ENCODE results near the gene MSX1.

DNA sequence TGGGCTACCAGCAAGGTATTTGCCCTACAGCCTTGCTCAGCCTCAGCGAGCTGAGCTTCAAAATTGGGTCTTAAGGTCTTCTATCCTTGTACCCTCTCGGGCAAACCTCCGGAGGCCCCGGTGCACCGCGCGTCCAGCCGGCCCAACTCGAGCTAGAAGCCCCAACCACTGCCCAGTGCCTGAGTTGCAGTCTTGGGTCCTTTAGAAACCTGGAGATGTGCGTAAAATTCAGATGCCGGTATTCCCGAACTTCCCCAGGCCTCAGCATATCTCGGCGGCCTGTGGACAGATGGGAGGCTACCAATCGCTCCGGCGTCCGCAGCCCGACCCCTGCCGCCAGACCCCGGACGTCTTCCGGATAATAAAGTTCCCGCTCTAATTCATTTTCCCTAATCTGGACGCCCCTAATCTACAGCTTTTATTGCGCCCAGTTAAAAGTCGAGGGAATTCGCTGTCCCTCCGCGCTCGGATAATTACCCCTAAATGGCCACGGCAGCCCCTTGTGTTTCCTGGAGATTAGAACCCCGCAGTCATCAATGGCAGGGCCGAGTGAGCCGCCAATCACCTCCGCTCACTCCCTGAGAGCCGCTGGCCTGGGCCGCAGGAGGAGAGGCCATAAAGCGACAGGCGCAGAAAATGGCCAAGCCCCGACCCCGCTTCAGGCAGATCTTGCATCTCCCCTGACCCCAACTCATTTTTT lies 1.5 kb upstream of the MSX1 start:
- TF ChIP-seq, protein P1, sequence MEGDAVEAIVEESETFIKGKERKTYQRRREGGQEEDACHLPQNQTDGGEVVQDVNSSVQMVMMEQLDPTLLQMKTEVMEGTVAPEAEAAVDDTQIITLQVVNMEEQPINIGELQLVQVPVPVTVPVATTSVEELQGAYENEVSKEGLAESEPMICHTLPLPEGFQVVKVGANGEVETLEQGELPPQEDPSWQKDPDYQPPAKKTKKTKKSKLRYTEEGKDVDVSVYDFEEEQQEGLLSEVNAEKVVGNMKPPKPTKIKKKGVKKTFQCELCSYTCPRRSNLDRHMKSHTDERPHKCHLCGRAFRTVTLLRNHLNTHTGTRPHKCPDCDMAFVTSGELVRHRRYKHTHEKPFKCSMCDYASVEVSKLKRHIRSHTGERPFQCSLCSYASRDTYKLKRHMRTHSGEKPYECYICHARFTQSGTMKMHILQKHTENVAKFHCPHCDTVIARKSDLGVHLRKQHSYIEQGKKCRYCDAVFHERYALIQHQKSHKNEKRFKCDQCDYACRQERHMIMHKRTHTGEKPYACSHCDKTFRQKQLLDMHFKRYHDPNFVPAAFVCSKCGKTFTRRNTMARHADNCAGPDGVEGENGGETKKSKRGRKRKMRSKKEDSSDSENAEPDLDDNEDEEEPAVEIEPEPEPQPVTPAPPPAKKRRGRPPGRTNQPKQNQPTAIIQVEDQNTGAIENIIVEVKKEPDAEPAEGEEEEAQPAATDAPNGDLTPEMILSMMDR (IDR thresholded peaks at IDR 0.05) = no peak
- peak; percentile 64 for TF ChIP-seq EZH2 (IDR thresholded peaks at IDR 0.05)

All from neural progenitor cell (in vitro differentiated cells).